ENCODE data around the gene INAFM2. TPM values are rescaled to one million over a fixed set of nuclear protein-coding genes. Genes with fewer than 3 reads are reported as not detected.

The INAFM2 gene
- total and polyA plus RNA-seq, 9 of the 15 experiments (the other 6 are each of a cell fraction or from before 2014, with no cell fraction given), result 11.8 to 43.1 (median 27.2) TPM

DNA sequence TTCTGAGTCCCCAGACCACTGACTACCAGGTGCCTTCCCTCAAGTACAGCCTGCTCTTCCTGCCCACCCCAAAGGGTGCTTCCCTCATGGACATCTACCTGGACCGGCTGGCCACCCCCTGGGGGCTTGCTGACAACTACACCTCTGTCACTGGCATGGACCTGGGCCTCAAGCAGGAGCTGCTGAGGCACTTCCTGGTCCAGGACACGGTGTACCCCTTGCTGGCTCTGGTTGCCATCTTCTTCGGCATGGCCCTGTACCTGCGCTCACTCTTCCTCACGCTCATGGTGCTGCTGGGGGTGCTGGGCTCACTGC is 43.8 kb downstream of the INAFM2 start:
- ChIA-PET POLR2A (no interaction called here), CTCF (ENCODE audit: low intra/inter-chr PET ratio) (interaction anchor here (1.1 to 3.6 kb wide), 3 partner anchors 23 to 153 kb away, joined by 3 to 23 read pairs (median 7); no protein-coding TSS in a partner anchor)
- in situ Hi-C loops (cut with MboI) (no loop called here), intact Hi-C loops (cut with micrococcal nuclease) (no loop called here)
- Histone ChIP-seq H3K9ac (ENCODE audit: insufficient read depth in 1 of 2, low read depth in 2 of 2, low read length in 2 of 2) (no peak overlapping the region), H4K20me1 (replicated peaks; ENCODE audit: control insufficient read depth, insufficient read depth, low read length) (no peaks in the 10 kb centered on the region), H2AFZ (ENCODE audit: low read depth, low read length) (peak overlapping the region; percentile 100; the same call in 1 of the 2 replicates), H3K4me3 (no peak overlapping the region), H3K9me3 (replicated peaks; ENCODE audit: control insufficient read depth, insufficient read depth, low read depth, low read length) (no peaks in the 10 kb centered on the region), H3K4me1 (replicated peaks in 1 of 2; ENCODE audit: control insufficient read depth in 2 of 2, insufficient read depth in 2 of 2, low read length in 2 of 2) (peaks cover 9 to 47% of the 10 kb centered on the region in 2 experiments), H3K27me3 (ENCODE audit: control insufficient read depth in 2 of 2, insufficient read depth in 2 of 2, low read length in 2 of 2) (peaks cover 0 to 16% of the 10 kb centered on the region in 2 experiments; a peak in 3 of 5 replicates), H3K36me3 (ENCODE audit: control insufficient read depth, insufficient read depth, low read length) (no peaks in the 10 kb centered on the region), H3K27ac (ENCODE audit: extremely low read depth, low read depth, low read length) (no peak overlapping the region), H3K4me2 (ENCODE audit: insufficient read depth, low read length) (0 out of 2 replicates have a peak overlapping the region, but pooled peaks have one; percentile 54), H3K79me2 (ENCODE audit: control insufficient read depth, insufficient read depth, low read length) (no peaks in the 10 kb centered on the region), H3K9me1 (ENCODE audit: control insufficient read depth, insufficient read depth, low read length) (no peaks in the 10 kb centered on the region)
- no peak for ATAC-seq
- no peak for FAIRE-seq
- WGBS (ENCODE audit: insufficient coverage, low coverage, missing lambda C conversion rate), result 50% methylated on average over 5 of the region's 5 CpGs
- no peak for DNase-seq (ENCODE audit: extremely low read depth in 1 of 4, low spot score in 3 of 4)
- no peak for TF ChIP-seq ZNF143 (CRISPR knock-in tag; IDR thresholded peaks at IDR 0.05)
- TF ChIP-seq ZNF3 (CRISPR knock-in tag; IDR thresholded peaks at IDR 0.05), result no peak
- TF ChIP-seq, protein P1, sequence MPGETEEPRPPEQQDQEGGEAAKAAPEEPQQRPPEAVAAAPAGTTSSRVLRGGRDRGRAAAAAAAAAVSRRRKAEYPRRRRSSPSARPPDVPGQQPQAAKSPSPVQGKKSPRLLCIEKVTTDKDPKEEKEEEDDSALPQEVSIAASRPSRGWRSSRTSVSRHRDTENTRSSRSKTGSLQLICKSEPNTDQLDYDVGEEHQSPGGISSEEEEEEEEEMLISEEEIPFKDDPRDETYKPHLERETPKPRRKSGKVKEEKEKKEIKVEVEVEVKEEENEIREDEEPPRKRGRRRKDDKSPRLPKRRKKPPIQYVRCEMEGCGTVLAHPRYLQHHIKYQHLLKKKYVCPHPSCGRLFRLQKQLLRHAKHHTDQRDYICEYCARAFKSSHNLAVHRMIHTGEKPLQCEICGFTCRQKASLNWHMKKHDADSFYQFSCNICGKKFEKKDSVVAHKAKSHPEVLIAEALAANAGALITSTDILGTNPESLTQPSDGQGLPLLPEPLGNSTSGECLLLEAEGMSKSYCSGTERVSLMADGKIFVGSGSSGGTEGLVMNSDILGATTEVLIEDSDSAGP (CRISPR knock-in tag; IDR thresholded peaks at IDR 0.05), result no peak
- TF ChIP-seq ZNF217 (CRISPR knock-in tag; IDR thresholded peaks at IDR 0.05), result no peak
- TF ChIP-seq MYBL2 (IDR thresholded peaks at IDR 0.05; ENCODE audit: low read depth), result no peak
- no peak for TF ChIP-seq MYBL2 (CRISPR knock-in tag; IDR thresholded peaks at IDR 0.05; ENCODE audit: borderline replicate concordance)
- TF ChIP-seq, protein P2, sequence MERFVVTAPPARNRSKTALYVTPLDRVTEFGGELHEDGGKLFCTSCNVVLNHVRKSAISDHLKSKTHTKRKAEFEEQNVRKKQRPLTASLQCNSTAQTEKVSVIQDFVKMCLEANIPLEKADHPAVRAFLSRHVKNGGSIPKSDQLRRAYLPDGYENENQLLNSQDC (CRISPR knock-in tag; IDR thresholded peaks at IDR 0.05), result no peak
- TF ChIP-seq PRMT5 (CRISPR knock-in tag; IDR thresholded peaks at IDR 0.05), result no peak
- TF ChIP-seq STAT5B (CRISPR knock-in tag; IDR thresholded peaks at IDR 0.05), result no peak
- no peak for TF ChIP-seq ZNF707 (CRISPR knock-in tag; conservative IDR thresholded peaks at IDR 0.05)
- no peak for TF ChIP-seq ZNF79 (CRISPR knock-in tag; IDR thresholded peaks at IDR 0.05; ENCODE audit: low read depth)
- TF ChIP-seq, protein P3, sequence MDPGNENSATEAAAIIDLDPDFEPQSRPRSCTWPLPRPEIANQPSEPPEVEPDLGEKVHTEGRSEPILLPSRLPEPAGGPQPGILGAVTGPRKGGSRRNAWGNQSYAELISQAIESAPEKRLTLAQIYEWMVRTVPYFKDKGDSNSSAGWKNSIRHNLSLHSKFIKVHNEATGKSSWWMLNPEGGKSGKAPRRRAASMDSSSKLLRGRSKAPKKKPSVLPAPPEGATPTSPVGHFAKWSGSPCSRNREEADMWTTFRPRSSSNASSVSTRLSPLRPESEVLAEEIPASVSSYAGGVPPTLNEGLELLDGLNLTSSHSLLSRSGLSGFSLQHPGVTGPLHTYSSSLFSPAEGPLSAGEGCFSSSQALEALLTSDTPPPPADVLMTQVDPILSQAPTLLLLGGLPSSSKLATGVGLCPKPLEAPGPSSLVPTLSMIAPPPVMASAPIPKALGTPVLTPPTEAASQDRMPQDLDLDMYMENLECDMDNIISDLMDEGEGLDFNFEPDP (CRISPR knock-in tag; IDR thresholded peaks at IDR 0.05), result no peak
- no peak for TF ChIP-seq SMARCA4 (IDR thresholded peaks at IDR 0.05)
- TF ChIP-seq CCAR2 (IDR thresholded peaks at IDR 0.05; ENCODE audit: low read depth, low read length), result no peak
- TF ChIP-seq RBFOX2 (IDR thresholded peaks at IDR 0.05; ENCODE audit: low read depth, low read length), result no peak
- TF ChIP-seq PTRF (tag; IDR thresholded peaks at IDR 0.05), result no peak
- no peak for TF ChIP-seq NFYB (IDR thresholded peaks at IDR 0.05; ENCODE audit: extremely low read depth, insufficient read length)
- BruUV-seq (replicated peaks), result no TSS peak

All from K562 (cell line).